Mesenchymal stem cell (in vitro differentiated cells and primary cell): ENCODE data around the gene ACTN4.
"Not testable (repeated sequence)": the region's sequence is repeated elsewhere in the genome, so short reads cannot be mapped to it uniquely, and the experiment has no call there.

Experiments
- DNase-seq: peaks from one replicate; pipeline ENCODE4 v3.0.0-alpha.2; 2013
- H2AFZ ChIP-seq: one replicate; pipeline ENCODE4 v1.6.1; 2013; ENCODE audit warnings: low read depth, mild to moderate bottlenecking, control low read depth, inconsistent platforms, low read length, moderate library complexity
- H2AK5ac ChIP-seq: 2 replicates; pipeline ENCODE4 v1.6.1; 2013; ENCODE audit warnings: low read length, moderate library complexity, mild to moderate bottlenecking, inconsistent platforms; ENCODE audit not compliant: severe bottlenecking
- H2BK120ac ChIP-seq: one replicate; pipeline ENCODE4 v1.6.1; 2013; ENCODE audit warnings: low read depth, mild to moderate bottlenecking, inconsistent platforms, low read length, moderate library complexity
- H2BK12ac ChIP-seq, 2 experiments: one replicate each; pipeline ENCODE4 v1.6.1; 2013; ENCODE audit warnings: inconsistent platforms in 2 of 2, low read length in 2 of 2, mild to moderate bottlenecking in 2 of 2, moderate library complexity in 2 of 2, control low read depth in 1 of 2
- H2BK15ac ChIP-seq: one replicate; pipeline ENCODE4 v1.6.1; 2013; ENCODE audit warnings: mild to moderate bottlenecking, low read depth, inconsistent platforms; ENCODE audit not compliant: poor library complexity, severe bottlenecking
- H2BK5ac ChIP-seq: 2 replicates; pipeline ENCODE4 v1.6.1; 2013; ENCODE audit warnings: low read depth, mild to moderate bottlenecking, low read length, control low read depth, inconsistent platforms; ENCODE audit not compliant: poor library complexity, severe bottlenecking
- H3K14ac ChIP-seq, 2 experiments: one replicate each; pipeline ENCODE4 v1.6.1; 2013; ENCODE audit warnings: inconsistent platforms in 2 of 2, low read length in 2 of 2, control low read depth in 1 of 2, mild to moderate bottlenecking in 1 of 2, moderate library complexity in 1 of 2
- H3K18ac ChIP-seq, 2 experiments: one replicate each; pipeline ENCODE4 v1.6.1; 2013; ENCODE audit warnings: inconsistent platforms in 2 of 2, low read length in 2 of 2, control low read depth in 1 of 2, low read depth in 1 of 2, mild to moderate bottlenecking in 1 of 2
- H3K23ac ChIP-seq, 2 experiments: one replicate each; pipeline ENCODE4 v1.6.1; 2013; ENCODE audit warnings: inconsistent platforms in 2 of 2, low read length in 2 of 2, mild to moderate bottlenecking in 2 of 2, moderate library complexity in 2 of 2, control low read depth in 1 of 2
- H3K27ac ChIP-seq: 2 replicates; pipeline ENCODE4 v1.5.1; 2013; ENCODE audit warnings: mild to moderate bottlenecking, moderate library complexity, low read length, control low read depth, inconsistent platforms; ENCODE audit not compliant: poor library complexity, severe bottlenecking
- H3K27me3 ChIP-seq, 2 experiments: 2 replicates each; pipeline versions ENCODE4 v1.6.1 to v1.7.0; 2013; ENCODE audit warnings: low read length in 2 of 2, mild to moderate bottlenecking in 2 of 2, moderate library complexity in 2 of 2, control low read depth in 1 of 2, inconsistent platforms in 1 of 2; ENCODE audit not compliant: control insufficient read depth in 1 of 2, insufficient read depth in 1 of 2
- H3K36me3 ChIP-seq, 2 experiments: 2 replicates each; pipeline versions ENCODE4 v1.6.1 to v1.7.0; 2013; ENCODE audit warnings: low read length in 2 of 2, control low read depth in 1 of 2, inconsistent platforms in 1 of 2, low read depth in 1 of 2, mild to moderate bottlenecking in 1 of 2; ENCODE audit not compliant: insufficient read depth in 2 of 2, control insufficient read depth in 1 of 2
- H3K4ac ChIP-seq, 2 experiments: one replicate each; pipeline ENCODE4 v1.6.1; 2013; ENCODE audit warnings: inconsistent platforms in 2 of 2, low read length in 2 of 2, mild to moderate bottlenecking in 2 of 2, moderate library complexity in 2 of 2, control low read depth in 1 of 2, low read depth in 1 of 2
- H3K4me1 ChIP-seq: 2 replicates; pipeline ENCODE4 v1.6.1; 2013; ENCODE audit warnings: low read depth, low read length, control low read depth; ENCODE audit not compliant: control insufficient read depth, insufficient read depth
- H3K4me2 ChIP-seq: 2 replicates; pipeline ENCODE4 v1.6.1; 2013; ENCODE audit warnings: low read length, mild to moderate bottlenecking, inconsistent platforms; ENCODE audit not compliant: poor library complexity, severe bottlenecking
- H3K4me3 ChIP-seq, 2 experiments: 2 replicates each; pipeline versions ENCODE4 v1.5.1 to v1.7.0; 2013; ENCODE audit warnings: low read length in 2 of 2, mild to moderate bottlenecking in 2 of 2, control low read depth in 1 of 2, low read depth in 1 of 2; ENCODE audit not compliant: insufficient read depth in 1 of 2
- H3K79me1 ChIP-seq: replicated peaks from 2 replicates; pipeline ENCODE4 v1.6.1; 2013; ENCODE audit warnings: mild to moderate bottlenecking, control low read depth, low read length, inconsistent platforms; ENCODE audit not compliant: poor library complexity, severe bottlenecking
- H3K9ac ChIP-seq: 2 replicates; pipeline ENCODE4 v1.7.0; 2013; ENCODE audit warnings: mild to moderate bottlenecking, low read length, moderate library complexity
- H3K9me3 ChIP-seq: 2 replicates; pipeline ENCODE4 v1.7.0; 2013; ENCODE audit warnings: mild to moderate bottlenecking, low read length; ENCODE audit not compliant: control insufficient read depth
- H4K8ac ChIP-seq: one replicate; pipeline ENCODE4 v1.6.1; 2013; ENCODE audit warnings: inconsistent platforms, mild to moderate bottlenecking, low read length, moderate library complexity
- H4K91ac ChIP-seq: one replicate; pipeline ENCODE4 v1.6.1; 2013; ENCODE audit warnings: mild to moderate bottlenecking, low read length, inconsistent platforms
- WGBS: methylation state at CpG from one replicate; pipeline ENCODE4 v1.1.7; 2013; ENCODE audit warnings: mixed read lengths; 5-methylcytosine and 5-hydroxymethylcytosine counted together

The ACTN4 gene

DNA sequence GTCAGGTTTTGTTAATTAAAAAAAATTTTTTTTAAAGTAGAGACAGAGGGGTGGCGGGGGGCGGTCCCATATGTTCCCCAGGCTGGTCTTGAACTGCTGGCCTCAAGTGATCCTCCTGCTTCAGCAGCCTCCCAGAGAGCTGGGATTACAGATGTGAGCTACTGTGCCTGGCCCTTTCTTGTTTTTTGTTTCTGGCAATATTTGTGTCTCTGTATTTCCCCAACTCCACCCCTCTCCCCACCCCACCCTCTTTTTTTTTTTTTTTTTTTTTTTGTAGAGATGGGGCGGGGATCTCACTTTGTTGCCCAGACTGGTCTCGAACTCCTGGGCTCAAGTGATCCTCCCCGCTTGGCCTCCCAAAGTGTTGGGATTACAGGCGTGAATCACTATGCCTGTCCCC, 97.4 kb downstream of the ACTN4 start:
- H3K4me2 ChIP-seq = no peak overlapping the region
- no peaks in the 10 kb centered on the region for H3K79me1 ChIP-seq
- H2BK120ac ChIP-seq = no peak overlapping the region
- no peak overlapping the region for H3K14ac ChIP-seq
- no peak overlapping the region for H2BK5ac ChIP-seq
- H3K36me3 ChIP-seq = no peaks in the 10 kb centered on the region
- H3K18ac ChIP-seq = no peak overlapping the region
- no peaks in the 10 kb centered on the region for H3K27me3 ChIP-seq
- H3K4ac ChIP-seq = no peak overlapping the region
- no peak overlapping the region for H2BK15ac ChIP-seq
- H3K9ac ChIP-seq = no peak overlapping the region
- no peak overlapping the region for H3K27ac ChIP-seq
- no peak overlapping the region for H4K91ac ChIP-seq
- H4K8ac ChIP-seq = no peak overlapping the region
- no peak overlapping the region for H3K4me3 ChIP-seq
- no peak overlapping the region for H3K23ac ChIP-seq
- H3K9me3 ChIP-seq = no peaks in the 10 kb centered on the region
- no peak overlapping the region for H2AK5ac ChIP-seq
- no peak for DNase-seq
- no peaks in the 10 kb centered on the region for H3K4me1 ChIP-seq
- no peak overlapping the region for H2BK12ac ChIP-seq
- WGBS = 74% methylated on average over 4 of the region's 6 CpGs
- no peak overlapping the region for H2AFZ ChIP-seq

DNA sequence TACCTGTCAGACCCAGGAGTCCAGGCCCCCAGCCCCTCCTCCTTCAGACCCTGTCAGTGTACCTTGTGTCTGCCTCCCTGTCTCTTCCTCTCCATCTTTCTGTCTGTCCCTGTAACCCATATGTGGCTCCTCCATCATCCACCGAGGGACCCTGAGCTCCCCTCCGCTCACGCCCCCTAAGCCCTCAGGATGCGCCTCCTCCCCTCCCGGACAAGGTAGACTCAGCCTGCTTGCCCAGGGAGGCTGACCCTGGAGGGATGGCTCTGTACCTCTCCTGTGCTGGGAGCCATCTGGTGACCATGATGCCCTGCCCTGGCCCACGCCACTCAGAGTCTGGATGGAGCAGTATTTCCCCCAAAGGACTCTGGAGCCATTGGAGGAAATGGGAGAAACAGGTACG, 97.9 kb downstream of the ACTN4 start:
- H4K91ac ChIP-seq = no peak overlapping the region
- no peaks in the 10 kb centered on the region for H3K79me1 ChIP-seq
- H2BK15ac ChIP-seq = no peak overlapping the region
- H3K4ac ChIP-seq = no peak overlapping the region
- DNase-seq = no peak
- H3K14ac ChIP-seq = no peak overlapping the region
- no peak overlapping the region for H2AK5ac ChIP-seq
- H2AFZ ChIP-seq = no peak overlapping the region
- no peak overlapping the region for H3K27ac ChIP-seq
- no peak overlapping the region for H3K18ac ChIP-seq
- no peak overlapping the region for H2BK12ac ChIP-seq
- no peaks in the 10 kb centered on the region for H3K36me3 ChIP-seq
- H4K8ac ChIP-seq = no peak overlapping the region
- H3K4me3 ChIP-seq = no peak overlapping the region
- no peak overlapping the region for H2BK5ac ChIP-seq
- H3K4me1 ChIP-seq = no peaks in the 10 kb centered on the region
- no peak overlapping the region for H3K4me2 ChIP-seq
- no peak overlapping the region for H3K23ac ChIP-seq
- 97% methylated on average over 7 of the region's 7 CpGs for WGBS
- no peak overlapping the region for H3K9ac ChIP-seq
- H3K9me3 ChIP-seq = peaks cover 3% of the 10 kb centered on the region
- no peaks in the 10 kb centered on the region for H3K27me3 ChIP-seq
- H2BK120ac ChIP-seq = no peak overlapping the region

DNA sequence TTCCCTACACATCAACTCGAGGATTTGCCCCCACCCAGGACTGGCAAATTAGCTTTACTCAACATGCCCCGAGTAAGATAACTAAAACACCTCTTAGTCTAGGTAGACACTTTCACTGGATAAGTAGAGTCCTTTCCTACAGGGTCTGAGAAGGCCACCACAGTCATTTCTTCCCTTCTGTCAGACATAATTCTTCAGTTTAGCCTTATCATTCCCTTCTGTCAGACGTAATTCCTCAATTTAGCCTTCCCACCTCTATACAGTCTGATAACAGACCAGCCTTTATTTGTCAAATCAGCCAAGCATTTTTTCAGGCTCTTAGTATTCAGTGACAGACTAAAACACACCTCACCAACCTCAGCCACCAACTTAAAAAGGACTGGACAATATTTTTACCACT, 106.3 kb downstream of the ACTN4 start:
- H3K27ac ChIP-seq, H3K4ac ChIP-seq, H2AFZ ChIP-seq, H3K4me3 ChIP-seq, H3K9me3 ChIP-seq, H2BK12ac ChIP-seq, H2BK120ac ChIP-seq, H2BK15ac ChIP-seq, H3K18ac ChIP-seq, H3K23ac ChIP-seq, H3K4me1 ChIP-seq, H2AK5ac ChIP-seq, DNase-seq, H2BK5ac ChIP-seq, H4K91ac ChIP-seq, H3K27me3 ChIP-seq, H3K79me1 ChIP-seq, H3K4me2 ChIP-seq, H3K9ac ChIP-seq, H4K8ac ChIP-seq, H3K36me3 ChIP-seq, H3K14ac ChIP-seq: not testable (repeated sequence)
- 91% methylated on average over 3 of the region's 3 CpGs for WGBS

DNA sequence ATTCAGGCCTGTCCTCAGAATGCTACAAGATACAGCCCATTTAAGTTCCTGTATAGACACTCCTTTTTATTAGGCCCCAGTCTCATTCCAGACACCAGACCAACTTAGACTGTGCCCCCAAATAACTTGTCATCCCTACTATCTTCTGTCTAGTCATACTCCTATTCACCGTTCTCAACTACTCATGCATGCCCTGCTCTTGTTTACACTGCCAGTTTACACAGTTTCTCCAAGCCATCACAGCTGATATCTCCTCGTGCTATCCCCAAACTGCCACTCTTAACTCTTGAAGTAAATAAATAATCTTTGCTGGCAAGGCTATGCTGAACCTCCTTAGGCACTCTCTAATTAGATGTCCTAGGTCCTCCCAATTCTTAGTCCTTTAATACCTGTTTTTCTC, 106.7 kb downstream of the ACTN4 start:
- H3K36me3 ChIP-seq, H4K91ac ChIP-seq, H3K27ac ChIP-seq, H4K8ac ChIP-seq, H2BK120ac ChIP-seq, H3K4me3 ChIP-seq, H2AFZ ChIP-seq, H3K79me1 ChIP-seq, DNase-seq, H3K9ac ChIP-seq, H2BK5ac ChIP-seq, H3K4ac ChIP-seq, H3K27me3 ChIP-seq, H3K9me3 ChIP-seq, H2BK15ac ChIP-seq, H3K4me1 ChIP-seq, H3K18ac ChIP-seq, H3K23ac ChIP-seq, H2AK5ac ChIP-seq, H3K4me2 ChIP-seq, H3K14ac ChIP-seq, H2BK12ac ChIP-seq: not testable (repeated sequence)
- no CpG with 5 or more reads among the region's 2 CpGs for WGBS
